ENCODE results near the gene LRRC43. TPM values are rescaled to one million over a fixed set of nuclear protein-coding genes. Genes with fewer than 3 reads are reported as not detected.

The LRRC43 gene
- total RNA-seq, 1 donor, result 1.7 TPM

DNA sequence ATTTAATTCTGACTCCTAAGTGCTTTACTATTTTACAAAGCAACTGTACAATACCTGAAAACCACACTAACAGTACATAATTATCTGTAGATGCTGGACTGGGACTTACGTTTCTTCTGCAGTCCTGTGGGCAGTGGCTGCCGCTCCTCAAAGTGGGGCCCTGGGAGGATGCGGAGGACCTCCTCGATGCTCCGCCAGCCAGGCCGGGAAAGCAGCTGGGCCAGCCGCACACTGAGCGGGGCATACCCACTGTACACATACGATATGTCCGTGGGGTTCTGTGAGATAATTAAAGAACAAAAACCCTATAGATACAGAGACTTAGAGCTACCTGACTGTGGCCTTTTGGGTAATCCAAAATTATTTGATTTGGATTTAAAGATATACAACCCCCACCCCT lies 49.8 kb downstream of the LRRC43 start:
- TF ChIP-seq, protein P1, sequence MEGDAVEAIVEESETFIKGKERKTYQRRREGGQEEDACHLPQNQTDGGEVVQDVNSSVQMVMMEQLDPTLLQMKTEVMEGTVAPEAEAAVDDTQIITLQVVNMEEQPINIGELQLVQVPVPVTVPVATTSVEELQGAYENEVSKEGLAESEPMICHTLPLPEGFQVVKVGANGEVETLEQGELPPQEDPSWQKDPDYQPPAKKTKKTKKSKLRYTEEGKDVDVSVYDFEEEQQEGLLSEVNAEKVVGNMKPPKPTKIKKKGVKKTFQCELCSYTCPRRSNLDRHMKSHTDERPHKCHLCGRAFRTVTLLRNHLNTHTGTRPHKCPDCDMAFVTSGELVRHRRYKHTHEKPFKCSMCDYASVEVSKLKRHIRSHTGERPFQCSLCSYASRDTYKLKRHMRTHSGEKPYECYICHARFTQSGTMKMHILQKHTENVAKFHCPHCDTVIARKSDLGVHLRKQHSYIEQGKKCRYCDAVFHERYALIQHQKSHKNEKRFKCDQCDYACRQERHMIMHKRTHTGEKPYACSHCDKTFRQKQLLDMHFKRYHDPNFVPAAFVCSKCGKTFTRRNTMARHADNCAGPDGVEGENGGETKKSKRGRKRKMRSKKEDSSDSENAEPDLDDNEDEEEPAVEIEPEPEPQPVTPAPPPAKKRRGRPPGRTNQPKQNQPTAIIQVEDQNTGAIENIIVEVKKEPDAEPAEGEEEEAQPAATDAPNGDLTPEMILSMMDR (IDR thresholded peaks at IDR 0.05; ENCODE audit: insufficient read depth, low read depth, low read length), result no peak
- no peak overlapping the region for H3K4me3 ChIP-seq (ENCODE audit: low read depth, low read length)
- no peak for DNase-seq (ENCODE audit: low read depth)

DNA sequence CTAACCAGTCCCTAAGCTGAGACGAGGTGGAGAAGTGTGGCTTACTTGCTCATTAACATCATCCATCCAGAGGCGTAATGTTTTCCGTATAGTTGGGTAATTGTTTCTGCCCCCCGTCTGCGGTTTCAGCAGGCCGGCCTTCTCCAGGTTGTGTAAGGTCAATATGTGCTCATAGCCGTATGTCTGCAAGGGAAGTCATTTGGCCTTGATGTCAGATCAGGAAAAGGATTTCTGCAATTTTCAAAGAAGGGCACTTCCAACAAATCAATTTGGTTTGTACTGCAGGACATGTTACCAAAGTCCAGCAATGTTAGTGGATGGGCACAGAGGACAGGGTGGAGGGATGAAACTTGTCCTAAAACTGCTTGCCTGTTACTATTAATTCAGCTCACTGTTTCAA lies 52.8 kb downstream of the LRRC43 start:
- no peak for DNase-seq (ENCODE audit: low read depth)
- H3K4me3 ChIP-seq (ENCODE audit: low read depth, low read length), result no peak overlapping the region
- TF ChIP-seq, protein P1 (IDR thresholded peaks at IDR 0.05; ENCODE audit: insufficient read depth, low read depth, low read length), result no peak

DNA sequence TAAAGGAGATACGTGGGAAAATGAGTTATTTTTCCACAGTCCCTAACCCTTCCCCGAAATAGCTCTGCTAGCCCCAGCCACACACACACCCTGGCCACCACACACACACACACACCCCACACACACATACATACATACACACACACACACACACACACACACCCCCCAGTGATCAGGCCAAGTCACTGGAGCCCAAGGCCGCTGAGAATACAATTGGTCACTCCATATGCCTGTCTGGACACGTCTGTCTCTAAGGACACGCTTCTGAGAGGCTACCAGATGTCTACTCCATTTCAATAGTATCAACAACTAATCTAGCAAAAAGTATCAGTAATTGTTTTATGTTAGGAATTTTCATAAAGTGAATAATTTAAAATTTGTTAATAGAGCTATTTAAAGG lies 55.9 kb downstream of the LRRC43 start:
- no peak overlapping the region for H3K4me3 ChIP-seq (ENCODE audit: low read depth, low read length)
- TF ChIP-seq, protein P1 (IDR thresholded peaks at IDR 0.05; ENCODE audit: insufficient read depth, low read depth, low read length), result no peak
- no peak for DNase-seq (ENCODE audit: low read depth)

DNA sequence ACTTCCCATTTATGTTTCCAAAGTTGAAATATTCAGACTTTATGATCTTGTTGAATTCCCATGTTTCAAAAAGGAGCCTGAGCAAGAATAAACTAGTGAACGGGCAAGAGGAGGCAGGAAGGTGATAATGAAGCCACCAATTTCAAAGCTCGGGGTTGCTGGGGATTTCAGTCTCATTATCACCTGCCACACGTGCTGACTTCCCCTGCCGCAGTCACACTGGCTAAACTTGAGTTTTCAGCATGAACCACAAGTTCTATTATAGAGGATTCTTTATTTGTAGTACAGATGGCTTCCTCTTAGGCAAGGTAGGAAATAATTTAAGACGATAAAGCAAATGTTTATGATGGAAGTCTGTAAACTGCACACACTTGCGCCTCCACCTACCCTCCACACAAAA lies 61.0 kb downstream of the LRRC43 start:
- no peak for DNase-seq (ENCODE audit: low read depth)
- TF ChIP-seq, protein P1 (IDR thresholded peaks at IDR 0.05; ENCODE audit: insufficient read depth, low read depth, low read length), result no peak
- H3K4me3 ChIP-seq (ENCODE audit: low read depth, low read length), result no peak overlapping the region

DNA sequence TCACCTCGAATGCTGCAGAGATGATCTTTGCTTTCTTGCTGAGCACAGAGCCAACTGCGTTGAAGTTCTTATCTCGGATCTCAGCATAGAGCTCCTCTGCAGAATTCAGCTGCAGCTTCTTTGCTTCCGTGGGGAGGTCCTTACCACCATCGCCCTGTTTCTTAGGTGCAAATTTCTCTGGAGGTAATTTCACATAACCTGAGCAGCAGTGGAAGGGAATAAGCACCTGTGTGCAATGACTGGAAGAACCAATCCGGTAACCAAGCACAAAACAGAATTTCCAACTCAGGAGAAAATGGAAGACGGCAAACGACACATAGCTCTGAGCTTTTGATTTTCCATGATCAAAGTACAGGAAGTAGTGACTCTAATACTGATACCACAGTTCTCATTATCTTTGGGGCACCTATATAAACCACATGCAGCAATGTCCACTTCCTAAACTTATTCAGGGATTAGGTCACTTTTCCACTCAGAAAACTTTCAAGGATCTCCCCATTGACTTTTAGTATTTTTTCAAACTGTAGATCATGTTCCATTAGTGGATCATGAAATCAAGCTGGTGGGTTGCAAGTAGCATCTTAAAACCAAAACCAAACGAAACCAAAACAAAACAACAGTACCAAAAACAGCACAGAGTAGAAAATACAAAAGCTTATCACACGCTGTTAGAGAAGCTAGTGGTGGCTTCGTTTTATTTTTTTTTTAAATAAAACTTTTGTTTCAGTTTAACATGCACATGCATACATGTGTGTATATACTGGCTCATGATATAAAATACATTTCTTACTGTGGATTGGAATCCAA lies 61.8 kb downstream of the LRRC43 start:
- no peak for DNase-seq (ENCODE audit: low read depth)
- H3K4me3 ChIP-seq (ENCODE audit: low read depth, low read length), result no peak overlapping the region
- TF ChIP-seq, protein P1 (IDR thresholded peaks at IDR 0.05; ENCODE audit: insufficient read depth, low read depth, low read length), result no peak

DNA sequence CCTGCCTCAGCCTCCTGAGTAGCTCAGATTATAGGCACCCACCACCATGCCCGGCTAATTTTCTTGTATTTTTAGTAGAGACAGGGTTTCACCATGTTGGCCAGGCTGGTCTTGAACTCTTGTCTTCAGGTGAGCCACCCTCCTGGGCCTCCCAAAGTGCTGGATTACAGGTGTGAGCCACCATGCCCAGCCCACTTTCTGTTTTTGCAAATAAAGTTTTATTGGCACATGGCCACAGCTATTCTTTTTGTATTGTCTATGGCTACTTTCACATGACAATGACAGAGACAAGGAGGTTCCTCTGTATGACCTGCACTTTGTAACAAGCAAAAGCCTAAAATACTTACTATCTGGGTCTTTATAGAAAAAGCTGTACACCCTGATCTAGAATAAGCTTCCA lies 62.6 kb downstream of the LRRC43 start:
- no peak overlapping the region for H3K4me3 ChIP-seq (ENCODE audit: low read depth, low read length)
- TF ChIP-seq, protein P1 (IDR thresholded peaks at IDR 0.05; ENCODE audit: insufficient read depth, low read depth, low read length), result no peak
- no peak for DNase-seq (ENCODE audit: low read depth)

DNA sequence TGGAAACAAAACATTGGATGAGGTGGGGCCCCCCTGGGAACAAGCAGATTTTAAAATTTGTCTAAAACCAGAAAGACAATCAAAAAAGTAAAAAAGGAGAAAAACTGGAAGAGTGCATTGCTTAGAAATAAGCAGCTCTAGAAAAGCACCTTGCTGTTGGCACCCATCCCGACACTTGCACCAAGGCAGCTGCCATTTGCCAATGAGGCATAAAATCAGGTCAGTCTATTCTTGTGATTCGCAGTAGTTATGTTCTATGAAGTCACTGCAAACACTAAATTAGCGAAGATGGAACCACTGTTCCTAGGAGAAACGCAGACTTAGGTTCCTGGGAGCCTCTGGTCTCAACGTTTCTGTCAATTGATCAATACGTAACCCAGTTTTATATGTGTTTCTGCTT lies 67.1 kb downstream of the LRRC43 start:
- TF ChIP-seq, protein P1 (IDR thresholded peaks at IDR 0.05; ENCODE audit: insufficient read depth, low read depth, low read length), result no peak
- no peak for DNase-seq (ENCODE audit: low read depth)

More for the DNA sequence above, 67.1 kb downstream of the LRRC43 start:
- H3K4me3 ChIP-seq (ENCODE audit: low read depth, low read length), result no peak overlapping the region

All from fibroblast of villous mesenchyme (primary cell).